HepG2 (cell line): ENCODE data around the gene TMEM165. TPM values are rescaled to one million over a fixed set of nuclear protein-coding genes. Genes with fewer than 3 reads are reported as not detected.

Experiments
- BCL6 ChIP-seq: IDR thresholded peaks from 2 replicates; pipeline ENCODE4 v1.6.1; 2016; ENCODE audit warnings: missing genetic modification reagents, missing compliant biosample characterization
- MZF1 ChIP-seq: sonication (generic); formaldehyde crosslinking; IDR thresholded peaks from 2 replicates; pipeline ENCODE4 v1.8.1; 2023; ENCODE audit warnings: mild to moderate bottlenecking, missing genetic modification reagents, borderline replicate concordance
- NBN ChIP-seq: fragments of 450-650 bp; conservative IDR thresholded peaks from 2 replicates; pipeline ENCODE4 v1.6.1; 2017
- ZC3H4 ChIP-seq: sonication (generic); formaldehyde crosslinking; IDR thresholded peaks from 2 replicates; pipeline ENCODE4 v1.4.0; 2020; ENCODE audit warnings: missing genetic modification reagents, borderline replicate concordance
- ZNF235 ChIP-seq: sonication (generic); formaldehyde crosslinking; IDR thresholded peaks from 2 replicates; pipeline ENCODE4 v1.8.1; 2023; ENCODE audit warnings: mild to moderate bottlenecking, missing genetic modification reagents, borderline replicate concordance
- ZNF253 ChIP-seq: sonication (generic); formaldehyde crosslinking; IDR thresholded peaks from 2 replicates; pipeline ENCODE4 v1.8.0; 2022; ENCODE audit warnings: mild to moderate bottlenecking, missing genetic modification reagents, borderline replicate concordance
- ZNF30 ChIP-seq: sonication (generic); formaldehyde crosslinking; IDR thresholded peaks from 2 replicates; pipeline ENCODE4 v1.5.0; 2020; ENCODE audit warnings: mild to moderate bottlenecking, missing genetic modification reagents
- ZNF451 ChIP-seq: sonication (generic); formaldehyde crosslinking; IDR thresholded peaks from 2 replicates; pipeline ENCODE4 v1.5.0; 2020; ENCODE audit warnings: mild to moderate bottlenecking, missing genetic modification reagents
- ZNF598 ChIP-seq: sonication (generic); formaldehyde crosslinking; IDR thresholded peaks from 2 replicates; pipeline ENCODE4 v1.5.1; 2020; ENCODE audit warnings: mild to moderate bottlenecking, missing genetic modification reagents, borderline replicate concordance
- ZNF615 ChIP-seq: sonication (generic); formaldehyde crosslinking; IDR thresholded peaks from 2 replicates; pipeline ENCODE4 v1.5.0; 2020; ENCODE audit warnings: mild to moderate bottlenecking, missing genetic modification reagents, borderline replicate concordance
- polyA plus RNA-seq, 8 experiments: library from polyadenylated mRNA; depleted of rRNA in 3 of 8; stranded (reverse) in 7 of 8; unstranded in 1 of 8; fragments of >200 nt; fragmentation: Illumina TruSeq in 4 of 8; extraction: Trizol in 4 of 8; gene quantifications; 2 replicates each; pipeline versions ENCODE4 v1.2.1 to v1.2.3, GENCODE V29; 2011 to 2016; ENCODE audit warnings: low read depth in 4 of 8, missing spikeins in 1 of 8, mixed read lengths in 1 of 8; ENCODE audit not compliant: insufficient read depth in 1 of 8
- total RNA-seq, 5 experiments: library from RNA; depleted of rRNA; stranded (reverse); fragments of >200 nt; fragmentation: Illumina TruSeq; extraction: Trizol; gene quantifications; 2 replicates each; pipeline ENCODE4 v1.2.3, GENCODE V29; 2016; ENCODE audit warnings: low read depth in 1 of 5
- TF ChIP-seq, protein P1 (sequence below): sonication (generic); formaldehyde crosslinking; IDR thresholded peaks from 2 replicates; pipeline ENCODE4 v1.9.0; 2021; ENCODE audit warnings: missing genetic modification reagents, borderline replicate concordance
- TF ChIP-seq, protein P2 (sequence below): IDR thresholded peaks from 2 replicates; pipeline ENCODE4 v1.6.1; 2016; ENCODE audit warnings: low read depth, borderline replicate concordance
- TF ChIP-seq, protein P3 (sequence below): fragments of 450-650 bp; IDR thresholded peaks from 2 replicates; pipeline ENCODE4 v1.6.1; 2016
- TF ChIP-seq, protein P4 (sequence below): sonication (generic); formaldehyde crosslinking; IDR thresholded peaks from 2 replicates; pipeline ENCODE4 v1.4.0; 2020; ENCODE audit warnings: missing genetic modification reagents
- TF ChIP-seq, protein P5 (sequence below): sonication (generic); formaldehyde crosslinking; conservative IDR thresholded peaks from 2 replicates; pipeline ENCODE4 v1.8.0; 2022; ENCODE audit warnings: missing genetic modification reagents
- TF ChIP-seq, protein P6 (sequence below): sonication (generic); formaldehyde crosslinking; IDR thresholded peaks from 2 replicates; pipeline ENCODE4 v1.8.0; 2022; ENCODE audit warnings: low read depth, missing genetic modification reagents

Gene TMEM165
- total and polyA plus RNA-seq, 2 of the 13 experiments (the other 11 are each of a cell fraction or from before 2014, with no cell fraction given): 54.6 to 103 TPM

DNA sequence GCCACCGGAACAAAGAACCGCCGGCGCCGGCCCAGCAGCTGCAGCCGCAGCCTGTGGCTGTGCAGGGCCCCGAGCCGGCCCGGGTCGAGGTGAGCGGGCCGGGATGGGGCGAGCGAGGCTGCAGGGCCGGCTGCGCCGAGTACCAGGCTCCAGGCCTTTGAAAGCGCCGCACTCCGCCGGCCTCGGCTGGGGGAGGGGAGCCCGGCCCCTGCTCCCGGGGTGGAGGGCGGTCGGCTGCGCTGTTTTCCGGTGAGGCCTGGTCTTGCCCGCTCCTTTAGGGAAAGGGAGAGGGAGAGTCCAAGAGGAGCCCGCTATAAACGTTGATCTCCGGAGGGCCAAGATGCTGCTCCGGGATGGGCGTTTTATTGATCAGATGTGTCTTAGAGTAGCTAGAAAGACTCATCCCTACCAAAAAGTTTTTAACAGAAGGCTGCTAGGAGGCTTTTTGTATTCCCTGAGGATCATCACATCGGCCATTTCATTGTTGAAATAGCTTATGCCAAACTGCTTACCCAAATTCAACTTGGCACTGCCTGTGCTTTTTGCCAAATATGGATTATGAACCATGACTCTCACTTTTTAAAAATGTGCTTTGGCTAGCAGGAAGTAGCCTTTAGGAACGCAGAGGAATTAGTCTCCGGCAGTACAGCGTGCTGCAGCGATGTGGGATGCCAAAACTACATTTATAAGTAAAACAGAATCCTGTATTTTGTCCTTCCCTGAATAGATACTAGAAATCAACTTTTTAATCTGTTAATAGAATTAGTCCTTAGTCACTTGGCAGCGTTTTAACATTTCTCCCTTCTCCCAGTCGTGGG is 760 bp downstream of the TMEM165 start (continued):
- TF ChIP-seq, protein P1, sequence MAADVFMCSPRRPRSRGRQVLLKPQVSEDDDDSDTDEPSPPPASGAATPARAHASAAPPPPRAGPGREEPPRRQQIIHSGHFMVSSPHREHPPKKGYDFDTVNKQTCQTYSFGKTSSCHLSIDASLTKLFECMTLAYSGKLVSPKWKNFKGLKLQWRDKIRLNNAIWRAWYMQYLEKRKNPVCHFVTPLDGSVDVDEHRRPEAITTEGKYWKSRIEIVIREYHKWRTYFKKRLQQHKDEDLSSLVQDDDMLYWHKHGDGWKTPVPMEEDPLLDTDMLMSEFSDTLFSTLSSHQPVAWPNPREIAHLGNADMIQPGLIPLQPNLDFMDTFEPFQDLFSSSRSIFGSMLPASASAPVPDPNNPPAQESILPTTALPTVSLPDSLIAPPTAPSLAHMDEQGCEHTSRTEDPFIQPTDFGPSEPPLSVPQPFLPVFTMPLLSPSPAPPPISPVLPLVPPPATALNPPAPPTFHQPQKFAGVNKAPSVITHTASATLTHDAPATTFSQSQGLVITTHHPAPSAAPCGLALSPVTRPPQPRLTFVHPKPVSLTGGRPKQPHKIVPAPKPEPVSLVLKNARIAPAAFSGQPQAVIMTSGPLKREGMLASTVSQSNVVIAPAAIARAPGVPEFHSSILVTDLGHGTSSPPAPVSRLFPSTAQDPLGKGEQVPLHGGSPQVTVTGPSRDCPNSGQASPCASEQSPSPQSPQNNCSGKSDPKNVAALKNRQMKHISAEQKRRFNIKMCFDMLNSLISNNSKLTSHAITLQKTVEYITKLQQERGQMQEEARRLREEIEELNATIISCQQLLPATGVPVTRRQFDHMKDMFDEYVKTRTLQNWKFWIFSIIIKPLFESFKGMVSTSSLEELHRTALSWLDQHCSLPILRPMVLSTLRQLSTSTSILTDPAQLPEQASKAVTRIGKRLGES (CRISPR knock-in tag): no peak
- TF ChIP-seq ZNF451 (CRISPR knock-in tag): no peak
- TF ChIP-seq, protein P2, sequence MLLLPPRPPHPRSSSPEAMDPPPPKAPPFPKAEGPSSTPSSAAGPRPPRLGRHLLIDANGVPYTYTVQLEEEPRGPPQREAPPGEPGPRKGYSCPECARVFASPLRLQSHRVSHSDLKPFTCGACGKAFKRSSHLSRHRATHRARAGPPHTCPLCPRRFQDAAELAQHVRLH (CRISPR knock-in tag): no peak
- 0 out of 2 replicates have a peak, but pooled peaks have one; percentile 21 for TF ChIP-seq ZNF253 (CRISPR knock-in tag)
- no peak for TF ChIP-seq NBN
- TF ChIP-seq ZNF235 (CRISPR knock-in tag): no peak
- TF ChIP-seq, protein P3, sequence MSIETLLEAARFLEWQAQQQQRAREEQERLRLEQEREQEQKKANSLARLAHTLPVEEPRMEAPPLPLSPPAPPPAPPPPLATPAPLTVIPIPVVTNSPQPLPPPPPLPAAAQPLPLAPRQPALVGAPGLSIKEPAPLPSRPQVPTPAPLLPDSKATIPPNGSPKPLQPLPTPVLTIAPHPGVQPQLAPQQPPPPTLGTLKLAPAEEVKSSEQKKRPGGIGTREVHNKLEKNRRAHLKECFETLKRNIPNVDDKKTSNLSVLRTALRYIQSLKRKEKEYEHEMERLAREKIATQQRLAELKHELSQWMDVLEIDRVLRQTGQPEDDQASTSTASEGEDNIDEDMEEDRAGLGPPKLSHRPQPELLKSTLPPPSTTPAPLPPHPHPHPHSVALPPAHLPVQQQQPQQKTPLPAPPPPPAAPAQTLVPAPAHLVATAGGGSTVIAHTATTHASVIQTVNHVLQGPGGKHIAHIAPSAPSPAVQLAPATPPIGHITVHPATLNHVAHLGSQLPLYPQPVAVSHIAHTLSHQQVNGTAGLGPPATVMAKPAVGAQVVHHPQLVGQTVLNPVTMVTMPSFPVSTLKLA: no peak
- TF ChIP-seq ZC3H4 (CRISPR knock-in tag): no peak
- TF ChIP-seq ZNF615 (CRISPR knock-in tag): no peak
- no peak for TF ChIP-seq MZF1 (CRISPR knock-in tag)
- no peak for TF ChIP-seq ZNF30 (CRISPR knock-in tag)
- TF ChIP-seq, protein P4, sequence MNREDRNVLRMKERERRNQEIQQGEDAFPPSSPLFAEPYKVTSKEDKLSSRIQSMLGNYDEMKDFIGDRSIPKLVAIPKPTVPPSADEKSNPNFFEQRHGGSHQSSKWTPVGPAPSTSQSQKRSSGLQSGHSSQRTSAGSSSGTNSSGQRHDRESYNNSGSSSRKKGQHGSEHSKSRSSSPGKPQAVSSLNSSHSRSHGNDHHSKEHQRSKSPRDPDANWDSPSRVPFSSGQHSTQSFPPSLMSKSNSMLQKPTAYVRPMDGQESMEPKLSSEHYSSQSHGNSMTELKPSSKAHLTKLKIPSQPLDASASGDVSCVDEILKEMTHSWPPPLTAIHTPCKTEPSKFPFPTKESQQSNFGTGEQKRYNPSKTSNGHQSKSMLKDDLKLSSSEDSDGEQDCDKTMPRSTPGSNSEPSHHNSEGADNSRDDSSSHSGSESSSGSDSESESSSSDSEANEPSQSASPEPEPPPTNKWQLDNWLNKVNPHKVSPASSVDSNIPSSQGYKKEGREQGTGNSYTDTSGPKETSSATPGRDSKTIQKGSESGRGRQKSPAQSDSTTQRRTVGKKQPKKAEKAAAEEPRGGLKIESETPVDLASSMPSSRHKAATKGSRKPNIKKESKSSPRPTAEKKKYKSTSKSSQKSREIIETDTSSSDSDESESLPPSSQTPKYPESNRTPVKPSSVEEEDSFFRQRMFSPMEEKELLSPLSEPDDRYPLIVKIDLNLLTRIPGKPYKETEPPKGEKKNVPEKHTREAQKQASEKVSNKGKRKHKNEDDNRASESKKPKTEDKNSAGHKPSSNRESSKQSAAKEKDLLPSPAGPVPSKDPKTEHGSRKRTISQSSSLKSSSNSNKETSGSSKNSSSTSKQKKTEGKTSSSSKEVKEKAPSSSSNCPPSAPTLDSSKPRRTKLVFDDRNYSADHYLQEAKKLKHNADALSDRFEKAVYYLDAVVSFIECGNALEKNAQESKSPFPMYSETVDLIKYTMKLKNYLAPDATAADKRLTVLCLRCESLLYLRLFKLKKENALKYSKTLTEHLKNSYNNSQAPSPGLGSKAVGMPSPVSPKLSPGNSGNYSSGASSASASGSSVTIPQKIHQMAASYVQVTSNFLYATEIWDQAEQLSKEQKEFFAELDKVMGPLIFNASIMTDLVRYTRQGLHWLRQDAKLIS (CRISPR knock-in tag): no peak
- TF ChIP-seq ZNF598: no peak
- no peak for TF ChIP-seq BCL6 (CRISPR knock-in tag)
- TF ChIP-seq, protein P5, sequence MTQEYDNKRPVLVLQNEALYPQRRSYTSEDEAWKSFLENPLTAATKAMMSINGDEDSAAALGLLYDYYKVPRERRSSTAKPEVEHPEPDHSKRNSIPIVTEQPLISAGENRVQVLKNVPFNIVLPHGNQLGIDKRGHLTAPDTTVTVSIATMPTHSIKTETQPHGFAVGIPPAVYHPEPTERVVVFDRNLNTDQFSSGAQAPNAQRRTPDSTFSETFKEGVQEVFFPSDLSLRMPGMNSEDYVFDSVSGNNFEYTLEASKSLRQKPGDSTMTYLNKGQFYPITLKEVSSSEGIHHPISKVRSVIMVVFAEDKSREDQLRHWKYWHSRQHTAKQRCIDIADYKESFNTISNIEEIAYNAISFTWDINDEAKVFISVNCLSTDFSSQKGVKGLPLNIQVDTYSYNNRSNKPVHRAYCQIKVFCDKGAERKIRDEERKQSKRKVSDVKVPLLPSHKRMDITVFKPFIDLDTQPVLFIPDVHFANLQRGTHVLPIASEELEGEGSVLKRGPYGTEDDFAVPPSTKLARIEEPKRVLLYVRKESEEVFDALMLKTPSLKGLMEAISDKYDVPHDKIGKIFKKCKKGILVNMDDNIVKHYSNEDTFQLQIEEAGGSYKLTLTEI (CRISPR knock-in tag): no peak
- TF ChIP-seq, protein P6, sequence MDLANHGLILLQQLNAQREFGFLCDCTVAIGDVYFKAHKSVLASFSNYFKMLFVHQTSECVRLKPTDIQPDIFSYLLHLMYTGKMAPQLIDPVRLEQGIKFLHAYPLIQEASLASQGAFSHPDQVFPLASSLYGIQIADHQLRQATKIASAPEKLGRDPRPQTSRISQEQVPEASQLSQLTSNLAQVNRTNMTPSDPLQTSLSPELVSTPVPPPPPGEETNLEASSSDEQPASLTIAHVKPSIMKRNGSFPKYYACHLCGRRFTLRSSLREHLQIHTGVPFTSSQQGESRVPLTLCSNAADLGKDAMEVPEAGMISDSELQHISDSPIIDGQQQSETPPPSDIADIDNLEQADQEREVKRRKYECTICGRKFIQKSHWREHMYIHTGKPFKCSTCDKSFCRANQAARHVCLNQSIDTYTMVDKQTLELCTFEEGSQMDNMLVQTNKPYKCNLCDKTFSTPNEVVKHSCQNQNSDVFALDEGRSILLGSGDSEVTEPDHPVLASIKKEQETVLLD (CRISPR knock-in tag): no peak; the same call in 1 of the 2 replicates
